Fibroblast of lung (primary cell): Measurements from ENCODE around the gene CFAP161. TPM values are rescaled to one million over a fixed set of nuclear protein-coding genes. Genes with fewer than 3 reads are reported as not detected.

Experiments
- DNase-seq, 2 donors: peaks; one replicate each; pipeline versions ENCODE4 v3.0.0 to v3.0.0-alpha.2; 2010; ENCODE audit warnings: low read depth in 2 of 2
- H2AFZ ChIP-seq: 2 replicates; pipeline ENCODE4 v1.5.1; 2012; ENCODE audit warnings: low read length, control low read depth, inconsistent platforms
- H3K27ac ChIP-seq: 2 replicates; pipeline ENCODE4 v1.5.1; 2011; ENCODE audit warnings: low read length, control low read depth; ENCODE audit not compliant: insufficient read depth
- H3K27me3 ChIP-seq: 2 replicates; pipeline ENCODE4 v1.5.1; 2011; ENCODE audit warnings: mild to moderate bottlenecking, low read length; ENCODE audit not compliant: control insufficient read depth, insufficient read depth
- H3K36me3 ChIP-seq: 2 replicates; pipeline ENCODE4 v1.5.1; 2011; ENCODE audit warnings: low read length; ENCODE audit not compliant: control insufficient read depth, insufficient read depth
- H3K4me1 ChIP-seq: 2 replicates; pipeline ENCODE4 v1.5.1; 2011; ENCODE audit warnings: low read length; ENCODE audit not compliant: control insufficient read depth, insufficient read depth; ENCODE audit errors: extremely low read depth
- H3K4me2 ChIP-seq: 2 replicates; pipeline ENCODE4 v1.5.1; 2011; ENCODE audit warnings: low read length, control low read depth; ENCODE audit not compliant: insufficient read depth; ENCODE audit errors: extremely low read depth
- H3K4me3 ChIP-seq, 4 experiments: fragments of 200-600 bp in 1 of 4; sonication (generic) in 1 of 4; replicated peaks in 1 of 4; 2 replicates each; pipeline ENCODE4 v1.5.1; 2011 to 2016; ENCODE audit warnings: low read length in 4 of 4, low read depth in 3 of 4, mild to moderate bottlenecking in 3 of 4, control low read depth in 2 of 4, inconsistent platforms in 1 of 4, mixed read lengths in 1 of 4; ENCODE audit not compliant: insufficient read depth in 1 of 4; ENCODE audit errors: control extremely low read depth in 1 of 4
- H3K79me2 ChIP-seq: 2 replicates; pipeline ENCODE4 v1.5.1; 2012; ENCODE audit warnings: mild to moderate bottlenecking, low read length, inconsistent platforms; ENCODE audit not compliant: control insufficient read depth, insufficient read depth
- H3K9ac ChIP-seq: 2 replicates; pipeline ENCODE4 v1.5.1; 2011; ENCODE audit warnings: mild to moderate bottlenecking, low read length, control low read depth; ENCODE audit not compliant: insufficient read depth
- H3K9me3 ChIP-seq: 2 replicates; pipeline ENCODE4 v1.5.1; 2012; ENCODE audit warnings: low read depth, low read length; ENCODE audit not compliant: control insufficient read depth, insufficient read depth
- H4K20me1 ChIP-seq: 2 replicates; pipeline ENCODE4 v1.5.1; 2011; ENCODE audit warnings: low read length; ENCODE audit not compliant: control insufficient read depth, insufficient read depth; ENCODE audit errors: extremely low read depth
- CTCF ChIP-seq, 2 donors: IDR thresholded peaks in 1 of 2; conservative IDR thresholded peaks in 1 of 2; 1 replicate in 1 of 2; 2 replicates in 1 of 2; pipeline ENCODE4 v1.5.1; 2011 to 2012; ENCODE audit warnings: low read length in 2 of 2, control low read depth in 1 of 2, inconsistent platforms in 1 of 2, low read depth in 1 of 2, mild to moderate bottlenecking in 1 of 2
- EZH2 ChIP-seq: IDR thresholded peaks from 2 replicates; pipeline ENCODE4 v1.5.1; 2012; ENCODE audit warnings: low read length, control low read depth, mild to moderate bottlenecking; ENCODE audit errors: missing control alignments
- polyA plus RNA-seq, 2 donors: library from polyadenylated mRNA; depleted of rRNA in 1 of 2; stranded (reverse) in 1 of 2; unstranded in 1 of 2; fragments of >200 nt; gene quantifications; 2 replicates each; pipeline ENCODE4 v1.2.1, GENCODE V29; 2011 to 2012; ENCODE audit warnings: missing spikeins in 1 of 2
- total RNA-seq: library from RNA; depleted of rRNA; stranded (reverse); fragments of >200 nt; gene quantifications from 2 replicates; pipeline ENCODE4 v1.2.1, GENCODE V29; 2014

Gene CFAP161
- total and polyA plus RNA-seq, 2 donors (not counting 1 experiment from before 2014, with no cell fraction given) = 0.17 TPM; not detected in 1

GRCh38 chr15:81152339-81152738, 18.3 kb downstream of the CFAP161 start:
- H3K9me3 ChIP-seq = no peaks in the 10 kb centered on the region
- H3K27me3 ChIP-seq = peaks cover 3% of the 10 kb centered on the region
- no peak overlapping the region for H2AFZ ChIP-seq
- H3K27ac ChIP-seq = no peak overlapping the region
- no peaks in the 10 kb centered on the region for H3K79me2 ChIP-seq
- DNase-seq = no peak
- no peak overlapping the region for H3K4me3 ChIP-seq
- H3K9ac ChIP-seq = no peak overlapping the region
- TF ChIP-seq EZH2 = no peak
- TF ChIP-seq CTCF (conservative IDR thresholded peaks at IDR 0.05 in 1 of 2, IDR thresholded peaks at IDR 0.05 in 1 of 2; ENCODE audit: low read depth in 1 of 2, low read length in 2 of 2) = no peak
- no peaks in the 10 kb centered on the region for H4K20me1 ChIP-seq
- peaks cover 5% of the 10 kb centered on the region for H3K4me1 ChIP-seq
- no peak overlapping the region for H3K4me2 ChIP-seq
- no peaks in the 10 kb centered on the region for H3K36me3 ChIP-seq

- TF ChIP-seq CTCF (conservative IDR thresholded peaks at IDR 0.05 in 1 of 2, IDR thresholded peaks at IDR 0.05 in 1 of 2; ENCODE audit: low read depth in 1 of 2, low read length in 2 of 2) (no peak), EZH2 (no peak)
- Histone ChIP-seq H3K9me3 (no peaks in the 10 kb centered on the region), H3K4me1 (peaks cover 7% of the 10 kb centered on the region), H3K79me2 (no peaks in the 10 kb centered on the region), H2AFZ (no peak overlapping the region), H4K20me1 (no peaks in the 10 kb centered on the region), H3K9ac (no peak overlapping the region), H3K36me3 (no peaks in the 10 kb centered on the region), H3K27me3 (peaks cover 3% of the 10 kb centered on the region), H3K4me2 (peak overlapping the region; percentile 25), H3K27ac (no peak overlapping the region), H3K4me3 (no peak overlapping the region)
- peak in 1 of 2 donors; percentile 15 for DNase-seq
These were observed 18.7 kb downstream of the CFAP161 start for GRCh38 chr15:81152799-81153198.

- DNase-seq = peak; percentile 46 to 87
- H3K9me3 ChIP-seq = no peaks in the 10 kb centered on the region
These were observed 21.5 kb downstream of the CFAP161 start for GRCh38 chr15:81155375-81156218.

More at GRCh38 chr15:81155375-81156218, 21.5 kb downstream of the CFAP161 start:
- Histone ChIP-seq H3K36me3 (no peaks in the 10 kb centered on the region), H3K27me3 (no peaks in the 10 kb centered on the region), H3K79me2 (no peaks in the 10 kb centered on the region), H3K27ac (no peak overlapping the region), H2AFZ (no peak overlapping the region), H3K4me1 (peaks cover 13% of the 10 kb centered on the region), H3K4me3 (no peak overlapping the region), H3K9ac (no peak overlapping the region), H4K20me1 (no peaks in the 10 kb centered on the region), H3K4me2 (peak overlapping the region; percentile 27)
- TF ChIP-seq CTCF (conservative IDR thresholded peaks at IDR 0.05 in 1 of 2, IDR thresholded peaks at IDR 0.05 in 1 of 2; ENCODE audit: low read depth in 1 of 2, low read length in 2 of 2) (peak; percentile 72 to 76), EZH2 (no peak)
